ENCODE measurements around the gene ETNK2.
"Not testable (repeated sequence)": the region's sequence is repeated elsewhere in the genome, so short reads cannot be mapped to it uniquely, and the experiment has no call there.

ETNK2 gene

GRCh38 chr1:204096931-204097330 is 54.9 kb downstream of the ETNK2 start:
- DNase-seq, result no peak

- no peak for DNase-seq
Measured at GRCh38 chr1:204094856-204095634, 56.8 kb downstream of the ETNK2 start.

- DNase-seq, result no peak
Measured at GRCh38 chr1:204094313-204094729, 57.5 kb downstream of the ETNK2 start.

- DNase-seq, result no peak
Measured at GRCh38 chr1:204093781-204094180, 58.1 kb downstream of the ETNK2 start.

- no peak for DNase-seq
Measured at GRCh38 chr1:204093421-204093717, 58.5 kb downstream of the ETNK2 start.

- no peak for DNase-seq
Measured at GRCh38 chr1:204092632-204093420, 59.0 kb downstream of the ETNK2 start.

- DNase-seq, result no peak
Measured at GRCh38 chr1:204091787-204092312, 60.0 kb downstream of the ETNK2 start.

- DNase-seq, result no peak
Measured at GRCh38 chr1:204091066-204091465, 60.8 kb downstream of the ETNK2 start.

GRCh38 chr1:204090132-204090531 is 61.7 kb downstream of the ETNK2 start:
- DNase-seq, result not testable (repeated sequence)

- no peak for DNase-seq
Measured at GRCh38 chr1:204089044-204089751, 62.6 kb downstream of the ETNK2 start.

GRCh38 chr1:204088596-204088995 is 63.2 kb downstream of the ETNK2 start:
- DNase-seq, result no peak

- DNase-seq, result no peak
Measured at GRCh38 chr1:204087893-204088528, 63.8 kb downstream of the ETNK2 start.

- no peak for DNase-seq
Measured at GRCh38 chr1:204087181-204087892, 64.5 kb downstream of the ETNK2 start.

GRCh38 chr1:204085876-204086275 is 66.0 kb downstream of the ETNK2 start:
- no peak for DNase-seq

GRCh38 chr1:204084247-204084772 is 67.5 kb downstream of the ETNK2 start:
- peak; percentile 45 to 55 for DNase-seq

GRCh38 chr1:204083491-204083890 is 68.4 kb downstream of the ETNK2 start:
- DNase-seq, result no peak

GRCh38 chr1:204081791-204082513 is 69.9 kb downstream of the ETNK2 start:
- no peak for DNase-seq

GRCh38 chr1:204081164-204081790 is 70.6 kb downstream of the ETNK2 start:
- no peak for DNase-seq
